Neural progenitor cell (in vitro differentiated cells): ENCODE measurements around the gene ARPC5.

ENCODE experiments used
- CTCF ChIP-seq: fragments of 200-600 bp; sonication (generic); IDR thresholded peaks from 2 replicates; pipeline ENCODE4 v1.5.1; 2017; ENCODE audit warnings: antibody characterized with exemption, mild to moderate bottlenecking
- EZH2phosphoT487 ChIP-seq: fragments of 200-600 bp; sonication (generic); IDR thresholded peaks from 2 replicates; pipeline ENCODE4 v1.6.1; 2017; ENCODE audit warnings: antibody characterized with exemption

- TF ChIP-seq CTCF (no peak), EZH2phosphoT487 (no peak)
Measured at GRCh38 chr1:183642166-183642565, 6.6 kb upstream of the ARPC5 start.
